ENCODE results near the gene OR5B12. TPM values are rescaled to one million over a fixed set of nuclear protein-coding genes. Genes with fewer than 3 reads are reported as not detected.

The OR5B12 gene
- polyA plus RNA-seq, 1 of the 3 experiments (the other 2 are of a cell fraction): not detected

- no peaks in the 10 kb centered on the region for H3K9me2 ChIP-seq
- CTCF ChIA-PET: no interaction called here
- no peak for TF ChIP-seq RXRA (IDR thresholded peaks at IDR 0.05; ENCODE audit: borderline replicate concordance, low read depth)
- no peaks in the 10 kb centered on the region for H3K9me3 ChIP-seq
- no peaks in the 10 kb centered on the region for H4K20me1 ChIP-seq (ENCODE audit: insufficient read depth)
- H3K27ac ChIP-seq (ENCODE audit: low read depth in 2 of 2, low read length in 1 of 2): no peak overlapping the region
- no peaks in the 10 kb centered on the region for H3K36me3 ChIP-seq (replicated peaks in 1 of 2; ENCODE audit: control insufficient read depth in 1 of 2, insufficient read depth in 2 of 2, low read length in 1 of 2)
- H3K4me1 ChIP-seq (ENCODE audit: control insufficient read depth in 1 of 2, insufficient read depth in 2 of 2, low read depth in 1 of 2, low read length in 1 of 2): no peaks in the 10 kb centered on the region
- DNase-seq: no peak
- WGBS (ENCODE audit: low lambda C conversion rate): 3% methylated on average over 1 of the region's 1 CpG
- H3K4me2 ChIP-seq: no peak overlapping the region
- H2AFZ ChIP-seq (ENCODE audit: low read depth): no peak overlapping the region
- H3K27me3 ChIP-seq (ENCODE audit: insufficient read depth): no peaks in the 10 kb centered on the region
- H3K4me3 ChIP-seq (ENCODE audit: low read depth in 2 of 2, low read length in 1 of 2): no peak overlapping the region
- POLR2A ChIA-PET: no interaction called here
- H3K9ac ChIP-seq: no peak overlapping the region
- no peaks in the 10 kb centered on the region for H3K79me2 ChIP-seq (ENCODE audit: insufficient read depth)
- no peaks in the 10 kb centered on the region for H3F3A ChIP-seq (replicated peaks; ENCODE audit: insufficient read depth)
Measured at GRCh38 chr11:58429273-58429672, 12.8 kb downstream of the OR5B12 start.

- no peaks in the 10 kb centered on the region for H3K4me1 ChIP-seq (ENCODE audit: control insufficient read depth in 1 of 2, insufficient read depth in 2 of 2, low read depth in 1 of 2, low read length in 1 of 2)
- H3K36me3 ChIP-seq (replicated peaks in 1 of 2; ENCODE audit: control insufficient read depth in 1 of 2, insufficient read depth in 2 of 2, low read length in 1 of 2): no peaks in the 10 kb centered on the region
- no peaks in the 10 kb centered on the region for H3K9me2 ChIP-seq
- H3K27ac ChIP-seq (ENCODE audit: low read depth in 2 of 2, low read length in 1 of 2): no peak within 1 kb of the TSS
- H3K79me2 ChIP-seq (ENCODE audit: insufficient read depth): no peaks in the 10 kb centered on the region
- H3K27me3 ChIP-seq (ENCODE audit: insufficient read depth): no peaks in the 10 kb centered on the region
- H3K4me3 ChIP-seq (ENCODE audit: low read depth in 2 of 2, low read length in 1 of 2): no peak within 1 kb of the TSS
- DNase-seq: no peak
- no peak within 1 kb of the TSS for H3K9ac ChIP-seq
- no peaks in the 10 kb centered on the region for H3F3A ChIP-seq (replicated peaks; ENCODE audit: insufficient read depth)
- H3K9me3 ChIP-seq: no peaks in the 10 kb centered on the region
- WGBS (ENCODE audit: low lambda C conversion rate): 5% methylated on average over 2 of the region's 3 CpGs
- ChIA-PET CTCF (no interaction called here), POLR2A (no interaction called here)
- no peak within 1 kb of the TSS for H2AFZ ChIP-seq (ENCODE audit: low read depth)
- TF ChIP-seq, protein P1, sequence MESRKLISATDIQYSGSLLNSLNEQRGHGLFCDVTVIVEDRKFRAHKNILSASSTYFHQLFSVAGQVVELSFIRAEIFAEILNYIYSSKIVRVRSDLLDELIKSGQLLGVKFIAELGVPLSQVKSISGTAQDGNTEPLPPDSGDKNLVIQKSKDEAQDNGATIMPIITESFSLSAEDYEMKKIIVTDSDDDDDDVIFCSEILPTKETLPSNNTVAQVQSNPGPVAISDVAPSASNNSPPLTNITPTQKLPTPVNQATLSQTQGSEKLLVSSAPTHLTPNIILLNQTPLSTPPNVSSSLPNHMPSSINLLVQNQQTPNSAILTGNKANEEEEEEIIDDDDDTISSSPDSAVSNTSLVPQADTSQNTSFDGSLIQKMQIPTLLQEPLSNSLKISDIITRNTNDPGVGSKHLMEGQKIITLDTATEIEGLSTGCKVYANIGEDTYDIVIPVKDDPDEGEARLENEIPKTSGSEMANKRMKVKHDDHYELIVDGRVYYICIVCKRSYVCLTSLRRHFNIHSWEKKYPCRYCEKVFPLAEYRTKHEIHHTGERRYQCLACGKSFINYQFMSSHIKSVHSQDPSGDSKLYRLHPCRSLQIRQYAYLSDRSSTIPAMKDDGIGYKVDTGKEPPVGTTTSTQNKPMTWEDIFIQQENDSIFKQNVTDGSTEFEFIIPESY (IDR thresholded peaks at IDR 0.05; ENCODE audit: borderline replicate concordance, low read depth): no peak
- TF ChIP-seq MEF2A (IDR thresholded peaks at IDR 0.05; ENCODE audit: borderline replicate concordance, low read depth) (no peak), NFIC (IDR thresholded peaks at IDR 0.05; ENCODE audit: borderline replicate concordance) (no peak), RXRA (IDR thresholded peaks at IDR 0.05; ENCODE audit: borderline replicate concordance, low read depth) (no peak), USF2 (IDR thresholded peaks at IDR 0.05; ENCODE audit: borderline replicate concordance, low read depth, low read length) (no peak), EP300 (IDR thresholded peaks at IDR 0.05; ENCODE audit: borderline replicate concordance in 1 of 2, low read depth in 1 of 2, low read length in 1 of 2) (no peak), TEAD4 (IDR thresholded peaks at IDR 0.05; ENCODE audit: borderline replicate concordance, insufficient read depth) (no peak), JUND (IDR thresholded peaks at IDR 0.05) (no peak), MXI1 (IDR thresholded peaks at IDR 0.05; ENCODE audit: low read depth, low read length) (no peak), IRF3 (IDR thresholded peaks at IDR 0.05; ENCODE audit: low read depth, low read length) (no peak)
- TF ChIP-seq, protein P2, sequence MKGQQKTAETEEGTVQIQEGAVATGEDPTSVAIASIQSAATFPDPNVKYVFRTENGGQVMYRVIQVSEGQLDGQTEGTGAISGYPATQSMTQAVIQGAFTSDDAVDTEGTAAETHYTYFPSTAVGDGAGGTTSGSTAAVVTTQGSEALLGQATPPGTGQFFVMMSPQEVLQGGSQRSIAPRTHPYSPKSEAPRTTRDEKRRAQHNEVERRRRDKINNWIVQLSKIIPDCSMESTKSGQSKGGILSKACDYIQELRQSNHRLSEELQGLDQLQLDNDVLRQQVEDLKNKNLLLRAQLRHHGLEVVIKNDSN (IDR thresholded peaks at IDR 0.05; ENCODE audit: borderline replicate concordance, low read depth): no peak
- TF ChIP-seq, protein P3, sequence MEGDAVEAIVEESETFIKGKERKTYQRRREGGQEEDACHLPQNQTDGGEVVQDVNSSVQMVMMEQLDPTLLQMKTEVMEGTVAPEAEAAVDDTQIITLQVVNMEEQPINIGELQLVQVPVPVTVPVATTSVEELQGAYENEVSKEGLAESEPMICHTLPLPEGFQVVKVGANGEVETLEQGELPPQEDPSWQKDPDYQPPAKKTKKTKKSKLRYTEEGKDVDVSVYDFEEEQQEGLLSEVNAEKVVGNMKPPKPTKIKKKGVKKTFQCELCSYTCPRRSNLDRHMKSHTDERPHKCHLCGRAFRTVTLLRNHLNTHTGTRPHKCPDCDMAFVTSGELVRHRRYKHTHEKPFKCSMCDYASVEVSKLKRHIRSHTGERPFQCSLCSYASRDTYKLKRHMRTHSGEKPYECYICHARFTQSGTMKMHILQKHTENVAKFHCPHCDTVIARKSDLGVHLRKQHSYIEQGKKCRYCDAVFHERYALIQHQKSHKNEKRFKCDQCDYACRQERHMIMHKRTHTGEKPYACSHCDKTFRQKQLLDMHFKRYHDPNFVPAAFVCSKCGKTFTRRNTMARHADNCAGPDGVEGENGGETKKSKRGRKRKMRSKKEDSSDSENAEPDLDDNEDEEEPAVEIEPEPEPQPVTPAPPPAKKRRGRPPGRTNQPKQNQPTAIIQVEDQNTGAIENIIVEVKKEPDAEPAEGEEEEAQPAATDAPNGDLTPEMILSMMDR (IDR thresholded peaks at IDR 0.05): no peak
- no peak within 1 kb of the TSS for H3K4me2 ChIP-seq
- H4K20me1 ChIP-seq (ENCODE audit: insufficient read depth): no peaks in the 10 kb centered on the region
Measured at GRCh38 chr11:58428021-58428420, 14.0 kb downstream of the OR5B12 start, which contains the start of gene OR5B2. OR5B2 (minus strand) TSS chr11:58428121; CDS start chr11:58423261, 4,860 bp downstream.
